IPS-18c (cell line): ENCODE measurements around the gene MBOAT2.

ENCODE experiments used
- H3K4me3 ChIP-seq: 2 replicates; pipeline ENCODE4 v1.7.0; 2013; ENCODE audit warnings: low read depth, mild to moderate bottlenecking, low read length, moderate library complexity; ENCODE audit not compliant: insufficient read depth
- H3K9me3 ChIP-seq: one replicate; pipeline ENCODE4 v1.6.1; 2013; ENCODE audit warnings: mild to moderate bottlenecking, low read length, moderate library complexity; ENCODE audit not compliant: control insufficient read depth, insufficient read depth

Gene MBOAT2

GRCh38 chr2:8839189-8839965, 164.1 kb downstream of the MBOAT2 start:
- Histone ChIP-seq H3K4me3 (no peak overlapping the region), H3K9me3 (no peaks in the 10 kb centered on the region)

- no peaks in the 10 kb centered on the region for H3K9me3 ChIP-seq
- H3K4me3 ChIP-seq: no peak overlapping the region; the same call in 1 of the 2 replicates
Measured at GRCh38 chr2:8837795-8838140, 165.7 kb downstream of the MBOAT2 start.

- no peaks in the 10 kb centered on the region for H3K9me3 ChIP-seq
- H3K4me3 ChIP-seq: peak within 1 kb of the TSS; percentile 93
Measured at GRCh38 chr2:8836971-8837794, 166.3 kb downstream of the MBOAT2 start, which contains the start of gene KIDINS220. Gene KIDINS220, minus strand, starts transcription at chr2:8837613. Its CDS starts 10,520 bp downstream, at chr2:8827093.

- no peaks in the 10 kb centered on the region for H3K9me3 ChIP-seq
- H3K4me3 ChIP-seq: no peak overlapping the region
Measured at GRCh38 chr2:8835279-8835678, 168.2 kb downstream of the MBOAT2 start.

- Histone ChIP-seq H3K4me3 (no peak overlapping the region), H3K9me3 (no peaks in the 10 kb centered on the region)
Measured at GRCh38 chr2:8833853-8834252, 169.6 kb downstream of the MBOAT2 start.

GRCh38 chr2:8831516-8831915, 172.0 kb downstream of the MBOAT2 start:
- Histone ChIP-seq H3K9me3 (no peaks in the 10 kb centered on the region), H3K4me3 (no peak overlapping the region)

- Histone ChIP-seq H3K9me3 (no peaks in the 10 kb centered on the region), H3K4me3 (no peak overlapping the region)
Measured at GRCh38 chr2:8827729-8828128, 175.8 kb downstream of the MBOAT2 start.

GRCh38 chr2:8822218-8822617, 181.3 kb downstream of the MBOAT2 start:
- no peaks in the 10 kb centered on the region for H3K9me3 ChIP-seq
- no peak overlapping the region for H3K4me3 ChIP-seq

- Histone ChIP-seq H3K9me3 (no peaks in the 10 kb centered on the region), H3K4me3 (no peak overlapping the region)
Measured at GRCh38 chr2:8821276-8822217, 181.9 kb downstream of the MBOAT2 start.

- Histone ChIP-seq H3K9me3 (no peaks in the 10 kb centered on the region), H3K4me3 (no peak overlapping the region)
Measured at GRCh38 chr2:8819948-8820347, 183.5 kb downstream of the MBOAT2 start.

- no peaks in the 10 kb centered on the region for H3K9me3 ChIP-seq
- H3K4me3 ChIP-seq: no peak overlapping the region
Measured at GRCh38 chr2:8819194-8819593, 184.3 kb downstream of the MBOAT2 start.

- Histone ChIP-seq H3K4me3 (no peak overlapping the region), H3K9me3 (no peaks in the 10 kb centered on the region)
Measured at GRCh38 chr2:8817221-8817620, 186.3 kb downstream of the MBOAT2 start.

- Histone ChIP-seq H3K4me3 (no peak overlapping the region), H3K9me3 (no peaks in the 10 kb centered on the region)
Measured at GRCh38 chr2:8806885-8807704, 196.4 kb downstream of the MBOAT2 start.

- H3K9me3 ChIP-seq: no peaks in the 10 kb centered on the region
- H3K4me3 ChIP-seq: no peak overlapping the region
Measured at GRCh38 chr2:8805278-8806210, 197.9 kb downstream of the MBOAT2 start.

GRCh38 chr2:8803658-8804379, 199.7 kb downstream of the MBOAT2 start:
- Histone ChIP-seq H3K9me3 (no peaks in the 10 kb centered on the region), H3K4me3 (no peak overlapping the region)
